Gastroesophageal sphincter (tissue), 4 donors: ENCODE measurements around the gene TMEM125. TPM values are rescaled to one million over a fixed set of nuclear protein-coding genes. Genes with fewer than 3 reads are reported as not detected.

Experiments
- ATAC-seq: fragments of 150-250 bp; one replicate; pipeline ENCODE4 v1.9.1; 2016; ENCODE audit warnings: mild to moderate bottlenecking, moderate library complexity
- H3K27ac ChIP-seq, 4 donors: fragments of 200-600 bp; sonication (generic) in 3 of 4; 1 replicate in 3 of 4; 2 replicates in 1 of 4; pipeline ENCODE4 v1.5.1; 2016 to 2019
- H3K27me3 ChIP-seq: fragments of 200-600 bp; sonication (generic); one replicate; pipeline ENCODE4 v1.5.1; 2019
- H3K36me3 ChIP-seq, 2 donors: fragments of 200-600 bp; sonication (generic); one replicate each; pipeline ENCODE4 v1.5.1; 2019; ENCODE audit warnings: control low read depth in 1 of 2
- H3K4me1 ChIP-seq, 3 donors: fragments of 200-600 bp; sonication (generic); 1 replicate in 2 of 3; 2 replicates in 1 of 3; pipeline ENCODE4 v1.5.1; 2016 to 2019; ENCODE audit warnings: control low read depth in 2 of 3
- H3K4me3 ChIP-seq, 2 donors: fragments of 200-600 bp; sonication (generic); one replicate each; pipeline ENCODE4 v1.5.1; 2019; ENCODE audit warnings: mild to moderate bottlenecking in 1 of 2, moderate library complexity in 1 of 2
- H3K9me3 ChIP-seq, 3 donors: fragments of 200-600 bp; sonication (generic); one replicate each; pipeline ENCODE4 v1.5.1; 2017 to 2019; ENCODE audit warnings: control low read depth in 2 of 3
- EP300 ChIP-seq: sonication (generic); formaldehyde crosslinking; IDR thresholded peaks from one replicate; pipeline ENCODE4 v1.6.1; 2017; ENCODE audit warnings: antibody characterized with exemption, mild to moderate bottlenecking
- POLR2A ChIP-seq, 2 donors: fragments of 450-650 bp; IDR thresholded peaks; one replicate each; pipeline ENCODE4 v1.6.1; 2017; ENCODE audit warnings: antibody characterized with exemption in 2 of 2, mild to moderate bottlenecking in 2 of 2, moderate library complexity in 1 of 2
- POLR2AphosphoS5 ChIP-seq: sonication (generic); formaldehyde crosslinking; IDR thresholded peaks from one replicate; pipeline ENCODE4 v1.6.1; 2017; ENCODE audit warnings: antibody characterized with exemption
- WGBS, 2 donors: methylation state at CpG; one replicate each; pipeline ENCODE4 v1.1.5; 2018; ENCODE audit warnings: low coverage in 1 of 2; 5-methylcytosine and 5-hydroxymethylcytosine counted together
- total RNA-seq, 4 donors: library from RNA; depleted of rRNA; stranded (reverse); fragments of >200 nt; gene quantifications; one replicate each; pipeline ENCODE4 v1.1.0, GENCODE V29; 2016
- TF ChIP-seq, protein P1 (sequence below), 4 experiments: fragments of 200-600 bp in 2 of 4; fragments of 450-650 bp in 2 of 4; sonication (generic) in 1 of 4; IDR thresholded peaks; one replicate each; pipeline ENCODE4 v1.5.1; 2017 to 2019; ENCODE audit warnings: antibody characterized with exemption in 4 of 4, mild to moderate bottlenecking in 2 of 4, moderate library complexity in 2 of 4

TMEM125 gene
- total RNA-seq, 4 donors from 2014 or later = 0.45 TPM; not detected in 3

DNA sequence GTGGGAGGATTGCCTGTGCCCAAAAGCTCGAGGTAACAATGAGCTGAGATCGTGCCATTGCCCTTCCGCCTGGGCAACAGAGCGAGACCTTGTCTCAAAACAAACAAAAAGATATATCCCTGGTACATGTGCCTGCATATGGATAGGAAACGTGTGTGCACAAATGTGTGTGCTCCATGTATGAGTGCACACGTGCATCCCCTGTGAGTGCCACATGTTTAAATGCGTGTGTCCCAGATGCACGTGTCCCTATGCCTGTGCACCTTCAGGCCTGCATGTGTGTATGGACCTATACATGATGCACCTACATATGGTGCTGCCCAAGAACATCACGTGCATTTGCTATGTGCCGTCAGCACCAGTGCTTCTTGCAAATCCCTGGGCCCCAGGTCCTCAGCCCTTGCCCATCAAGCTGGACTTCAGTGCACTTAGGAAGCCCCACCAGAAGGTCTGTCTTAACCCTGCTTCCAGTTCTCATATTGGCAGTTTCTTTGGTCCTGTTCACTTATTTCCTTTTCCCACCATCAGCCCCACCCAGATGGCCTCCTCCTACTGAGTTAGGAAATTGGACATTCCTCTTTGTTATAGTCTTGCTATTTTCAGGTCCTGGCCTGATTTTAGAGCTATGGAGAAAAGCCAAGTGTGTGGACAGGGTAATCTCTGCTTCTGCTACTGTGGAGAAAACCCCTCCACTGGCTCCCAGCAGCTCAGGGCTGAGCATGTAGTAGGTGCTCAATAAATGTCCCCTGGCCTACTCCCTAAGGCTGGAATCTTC, 46.4 kb downstream of the TMEM125 start:
- no peak for ATAC-seq

DNA sequence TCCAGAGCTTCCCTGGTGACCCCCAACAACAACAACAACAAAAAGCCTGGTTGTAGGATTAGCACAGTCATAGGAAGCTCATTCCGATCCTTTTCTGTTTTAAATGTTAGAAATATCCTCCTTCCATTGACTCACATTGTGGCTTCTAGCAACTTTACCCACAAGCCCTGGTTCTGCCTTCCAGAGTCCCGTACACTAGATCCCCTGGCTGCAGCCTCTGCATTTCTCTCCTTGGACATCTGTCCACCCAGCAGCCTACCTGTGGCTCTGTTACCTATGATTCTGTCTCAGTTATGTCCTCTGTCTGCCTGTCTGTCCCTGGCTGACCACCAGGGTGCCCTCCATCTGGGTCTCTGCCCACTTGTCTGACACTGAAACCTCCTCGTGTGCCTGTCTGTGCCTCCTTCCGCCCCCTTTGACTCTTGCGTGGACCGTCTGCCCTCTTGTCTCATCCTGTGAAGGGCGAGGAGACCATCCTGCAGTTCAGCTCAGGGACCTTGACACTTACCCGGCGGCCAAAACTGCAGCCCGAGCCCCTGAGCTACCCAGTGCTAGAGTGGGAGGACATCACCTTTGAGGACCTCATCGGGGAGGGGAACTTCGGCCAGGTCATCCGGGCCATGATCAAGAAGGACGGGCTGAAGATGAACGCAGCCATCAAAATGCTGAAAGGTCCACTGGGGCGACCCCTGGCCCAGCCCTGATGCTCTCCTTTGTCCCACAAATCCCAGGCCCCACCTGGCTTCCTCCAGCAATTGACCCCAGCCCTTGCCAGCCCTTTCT, 47.1 kb downstream of the TMEM125 start:
- no peak for TF ChIP-seq EP300
- no peak for TF ChIP-seq POLR2A (IDR thresholded peaks at IDR 0.05)
- no peak overlapping the region for H3K4me3 ChIP-seq
- no peaks in the 10 kb centered on the region for H3K4me1 ChIP-seq
- H3K27ac ChIP-seq = no peak overlapping the region
- WGBS, 2 donors = 77 to 80% methylated on average over 3 to 9 of the region's 16 CpGs
- no peaks in the 10 kb centered on the region for H3K36me3 ChIP-seq
- ATAC-seq = no peak
- no peaks in the 10 kb centered on the region for H3K9me3 ChIP-seq
- no peaks in the 10 kb centered on the region for H3K27me3 ChIP-seq

More for the DNA sequence above, 46.4 kb downstream of the TMEM125 start:
- Histone ChIP-seq H3K36me3 (no peaks in the 10 kb centered on the region), H3K27me3 (no peaks in the 10 kb centered on the region), H3K4me1 (no peaks in the 10 kb centered on the region), H3K4me3 (no peak overlapping the region), H3K9me3 (no peaks in the 10 kb centered on the region), H3K27ac (no peak overlapping the region)
- WGBS, 2 donors = 90 to 96% methylated on average over 5 to 8 of the region's 10 CpGs
- TF ChIP-seq EP300 (no peak), POLR2A (IDR thresholded peaks at IDR 0.05) (no peak), POLR2AphosphoS5 (no peak)
- TF ChIP-seq, protein P1, sequence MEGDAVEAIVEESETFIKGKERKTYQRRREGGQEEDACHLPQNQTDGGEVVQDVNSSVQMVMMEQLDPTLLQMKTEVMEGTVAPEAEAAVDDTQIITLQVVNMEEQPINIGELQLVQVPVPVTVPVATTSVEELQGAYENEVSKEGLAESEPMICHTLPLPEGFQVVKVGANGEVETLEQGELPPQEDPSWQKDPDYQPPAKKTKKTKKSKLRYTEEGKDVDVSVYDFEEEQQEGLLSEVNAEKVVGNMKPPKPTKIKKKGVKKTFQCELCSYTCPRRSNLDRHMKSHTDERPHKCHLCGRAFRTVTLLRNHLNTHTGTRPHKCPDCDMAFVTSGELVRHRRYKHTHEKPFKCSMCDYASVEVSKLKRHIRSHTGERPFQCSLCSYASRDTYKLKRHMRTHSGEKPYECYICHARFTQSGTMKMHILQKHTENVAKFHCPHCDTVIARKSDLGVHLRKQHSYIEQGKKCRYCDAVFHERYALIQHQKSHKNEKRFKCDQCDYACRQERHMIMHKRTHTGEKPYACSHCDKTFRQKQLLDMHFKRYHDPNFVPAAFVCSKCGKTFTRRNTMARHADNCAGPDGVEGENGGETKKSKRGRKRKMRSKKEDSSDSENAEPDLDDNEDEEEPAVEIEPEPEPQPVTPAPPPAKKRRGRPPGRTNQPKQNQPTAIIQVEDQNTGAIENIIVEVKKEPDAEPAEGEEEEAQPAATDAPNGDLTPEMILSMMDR (IDR thresholded peaks at IDR 0.05) = no peak

DNA sequence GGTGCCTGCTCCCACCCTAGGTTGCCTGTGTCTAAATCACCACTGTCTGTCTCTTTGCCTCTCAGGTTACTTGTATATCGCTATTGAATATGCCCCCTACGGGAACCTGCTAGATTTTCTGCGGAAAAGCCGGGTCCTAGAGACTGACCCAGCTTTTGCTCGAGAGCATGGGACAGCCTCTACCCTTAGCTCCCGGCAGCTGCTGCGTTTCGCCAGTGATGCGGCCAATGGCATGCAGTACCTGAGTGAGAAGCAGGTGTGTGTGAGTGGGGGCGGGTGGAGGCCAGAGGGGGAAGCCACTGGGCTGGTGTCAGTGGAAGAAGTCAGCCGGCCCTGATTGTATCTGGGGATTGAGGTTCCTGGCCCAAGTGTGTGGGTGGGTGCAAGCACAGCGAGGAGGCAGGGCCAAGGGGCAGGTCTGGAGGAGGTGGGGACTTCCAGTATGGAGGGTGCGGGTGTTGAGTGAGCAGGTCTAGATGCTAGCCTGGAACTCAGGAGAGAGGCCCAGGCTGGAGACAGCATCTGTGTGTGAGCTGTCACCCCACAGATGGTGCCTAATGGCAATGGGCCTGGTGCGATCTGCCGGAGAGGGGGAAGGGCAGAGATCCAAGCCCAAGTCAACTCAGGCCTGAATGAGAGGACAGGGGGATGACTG, 48.2 kb downstream of the TMEM125 start:
- H3K4me1 ChIP-seq = no peaks in the 10 kb centered on the region
- no peaks in the 10 kb centered on the region for H3K27me3 ChIP-seq
- 40 to 83% methylated on average over 1 to 14 of the region's 15 CpGs for WGBS, 2 donors
- no peak overlapping the region for H3K4me3 ChIP-seq
- no peaks in the 10 kb centered on the region for H3K36me3 ChIP-seq
- TF ChIP-seq POLR2A (IDR thresholded peaks at IDR 0.05) (no peak), POLR2AphosphoS5 (no peak), EP300 (no peak)
- TF ChIP-seq, protein P1 (IDR thresholded peaks at IDR 0.05) = no peak
- H3K27ac ChIP-seq = no peak overlapping the region
- no peak for ATAC-seq
- no peaks in the 10 kb centered on the region for H3K9me3 ChIP-seq

DNA sequence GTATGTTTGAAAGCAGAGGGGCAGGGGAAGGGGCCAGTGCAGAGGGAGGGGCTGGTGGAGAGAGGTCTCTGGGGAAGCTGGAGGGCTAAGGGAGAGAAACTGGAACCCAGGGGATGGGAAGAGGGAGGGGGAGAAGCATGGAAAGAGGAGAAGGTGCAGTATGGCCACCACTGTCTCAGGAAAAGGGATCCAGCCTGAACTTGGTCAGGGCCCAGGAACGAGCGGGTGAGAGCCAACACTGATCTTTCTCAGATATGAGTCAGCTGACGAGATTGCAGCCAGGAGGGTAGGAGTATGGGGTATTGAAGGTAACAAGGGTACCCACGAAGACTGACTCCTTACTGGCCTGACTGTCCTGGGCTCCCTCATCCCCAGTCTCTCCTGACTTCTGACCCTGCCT, 49.0 kb downstream of the TMEM125 start:
- 71 to 80% methylated on average over 4 of the region's 4 CpGs for WGBS, 2 donors
- no peak overlapping the region for H3K4me3 ChIP-seq
- no peak overlapping the region for H3K27ac ChIP-seq
- no peaks in the 10 kb centered on the region for H3K4me1 ChIP-seq
- H3K9me3 ChIP-seq = peaks cover 0 to under 1% (median 0%) of the 10 kb centered on the region in 3 donors
- TF ChIP-seq POLR2AphosphoS5 (no peak), EP300 (no peak), POLR2A (IDR thresholded peaks at IDR 0.05) (no peak)
- TF ChIP-seq, protein P1 (IDR thresholded peaks at IDR 0.05) = no peak
- ATAC-seq = no peak
- H3K27me3 ChIP-seq = no peaks in the 10 kb centered on the region
- H3K36me3 ChIP-seq = no peaks in the 10 kb centered on the region

DNA sequence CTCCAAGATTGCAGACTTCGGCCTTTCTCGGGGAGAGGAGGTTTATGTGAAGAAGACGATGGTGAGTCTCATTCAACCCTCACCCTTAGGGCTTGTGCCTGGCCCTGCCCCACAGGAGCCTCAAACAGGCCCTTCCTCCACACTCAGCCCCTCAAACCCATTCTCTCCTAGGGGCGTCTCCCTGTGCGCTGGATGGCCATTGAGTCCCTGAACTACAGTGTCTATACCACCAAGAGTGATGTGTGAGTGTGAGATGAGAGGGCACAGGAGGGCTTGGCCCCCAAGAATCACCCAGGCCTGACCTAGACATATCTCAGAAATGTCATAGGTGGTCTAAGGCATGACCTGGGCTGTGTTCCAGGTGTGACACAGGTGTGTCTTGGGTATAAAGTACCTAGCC, 49.5 kb downstream of the TMEM125 start:
- Histone ChIP-seq H3K36me3 (no peaks in the 10 kb centered on the region), H3K27ac (no peak overlapping the region), H3K4me1 (no peaks in the 10 kb centered on the region), H3K4me3 (no peak overlapping the region), H3K9me3 (peaks cover 0 to 5% (median 0%) of the 10 kb centered on the region in 3 donors), H3K27me3 (no peaks in the 10 kb centered on the region)
- no peak for TF ChIP-seq POLR2AphosphoS5
- no peak for TF ChIP-seq EP300
- TF ChIP-seq, protein P1 (IDR thresholded peaks at IDR 0.05) = no peak
- TF ChIP-seq POLR2A (IDR thresholded peaks at IDR 0.05) = no peak
- WGBS, 2 donors = 70% methylated on average over 2 of the region's 5 CpGs; no CpG with 5 or more reads in 1 of the 2 donors
- ATAC-seq = no peak
